ENCODE measurements around the gene NPLOC4. TPM values are rescaled to one million over a fixed set of nuclear protein-coding genes. Genes with fewer than 3 reads are reported as not detected.
A peak's percentile ranks its signal among the peaks of the same experiment; 100 is the strongest.

NPLOC4 gene
- total RNA-seq, 2 experiments from 2014 or later = 75.9 to 87.7 TPM

- Mint-ChIP-seq H3K9me3 (no peaks in the 10 kb centered on the region), H3K27me3 (no peaks in the 10 kb centered on the region), H3K36me3 (ENCODE audit: low read depth) (peaks cover 42% of the 10 kb centered on the region), H3K27ac (peak overlapping the region; percentile 92), H3K4me1 (ENCODE audit: low read depth) (peaks cover 22% of the 10 kb centered on the region), H3K4me3 (peak overlapping the region; percentile 97)
- DNase-seq = no peak
- TF ChIP-seq CTCF (IDR thresholded peaks at IDR 0.05) = no peak
- intact Hi-C loops (cut with micrococcal nuclease) = no loop called here
- CTCF ChIA-PET = interaction anchor here (0.9 to 6.2 kb wide), 3 partner anchors 25 to 219 kb away, joined by 3 to 28 read pairs (median 4); no protein-coding TSS in a partner anchor
- POLR2A ChIA-PET = interaction anchor here (1.1 to 4.5 kb wide), 6 partner anchors 9 to 344 kb away, joined by 3 to 33 read pairs (median 6); partner anchors contain the start of gene FAAP100
- ATAC-seq = no peak
These were observed 125.4 kb downstream of the NPLOC4 start for GRCh38 chr17:81511554-81511803.

GRCh38 chr17:81510785-81511553, 125.9 kb downstream of the NPLOC4 start:
- Mint-ChIP-seq H3K27me3 (no peaks in the 10 kb centered on the region), H3K36me3 (ENCODE audit: low read depth) (peaks cover 42% of the 10 kb centered on the region), H3K4me1 (ENCODE audit: low read depth) (peaks cover 17% of the 10 kb centered on the region), H3K4me3 (peak overlapping the region; percentile 97), H3K9me3 (no peaks in the 10 kb centered on the region), H3K27ac (peak overlapping the region; percentile 92)
- DNase-seq = peak; percentile 68
- ChIA-PET CTCF (interaction anchor here (0.9 to 6.2 kb wide), 3 partner anchors 24 to 219 kb away, joined by 3 to 28 read pairs (median 4); no protein-coding TSS in a partner anchor), POLR2A (interaction anchor here (0.8 to 4.5 kb wide), 10 partner anchors 7 to 344 kb away, joined by 3 to 33 read pairs (median 4); partner anchors contain the start of genes BAHCC1 and FAAP100)
- no peak for ATAC-seq
- TF ChIP-seq CTCF (IDR thresholded peaks at IDR 0.05) = no peak
- intact Hi-C loops (cut with micrococcal nuclease) = no loop called here

GRCh38 chr17:81509972-81510784, 126.7 kb downstream of the NPLOC4 start:
- H3K36me3 Mint-ChIP-seq (ENCODE audit: low read depth) = peaks cover 42% of the 10 kb centered on the region
- DNase-seq (no peak), ATAC-seq (no peak)
- H3K4me1 Mint-ChIP-seq (ENCODE audit: low read depth) = peaks cover 14% of the 10 kb centered on the region
- CTCF ChIA-PET = interaction anchor here (6.2 kb wide), 1 partner anchor 26 kb away, joined by 28 read pairs; no protein-coding TSS in a partner anchor
- POLR2A ChIA-PET = interaction anchor here (0.8 to 4.5 kb wide), 12 partner anchors 8 to 345 kb away, joined by 3 to 33 read pairs (median 6); partner anchors contain the start of genes BAHCC1 and FAAP100
- peak overlapping the region; percentile 97 for H3K4me3 Mint-ChIP-seq
- H3K27me3 Mint-ChIP-seq = no peaks in the 10 kb centered on the region
- no peaks in the 10 kb centered on the region for H3K9me3 Mint-ChIP-seq
- intact Hi-C loops (cut with micrococcal nuclease) = no loop called here
- TF ChIP-seq CTCF (IDR thresholded peaks at IDR 0.05) = no peak
- H3K27ac Mint-ChIP-seq = peak overlapping the region; percentile 92

- CTCF ChIA-PET = interaction anchor here (0.8 to 6.2 kb wide), 3 partner anchors 25 to 257 kb away, joined by 3 to 28 read pairs (median 3); no protein-coding TSS in a partner anchor
- no peak for DNase-seq
- Mint-ChIP-seq H3K27me3 (no peaks in the 10 kb centered on the region), H3K27ac (peak overlapping the region; percentile 92), H3K36me3 (ENCODE audit: low read depth) (peaks cover 42% of the 10 kb centered on the region), H3K4me1 (ENCODE audit: low read depth) (peaks cover 14% of the 10 kb centered on the region), H3K4me3 (peak overlapping the region; percentile 97), H3K9me3 (no peaks in the 10 kb centered on the region)
- intact Hi-C loops (cut with micrococcal nuclease) = no loop called here
- ATAC-seq = no peak
- POLR2A ChIA-PET = interaction anchor here (0.9 to 3.9 kb wide), 14 partner anchors 9 to 238 kb away, joined by 3 to 20 read pairs (median 7); partner anchors contain the start of genes FAAP100 and SLC38A10
- no peak for TF ChIP-seq CTCF (IDR thresholded peaks at IDR 0.05)
These were observed 127.5 kb downstream of the NPLOC4 start for GRCh38 chr17:81509207-81509971.

Measured in activated CD8-positive, alpha-beta T cell treated with anti-CD3 and anti-CD28 coated beads for 36 hours (primary cell).